GM12874 (cell line): ENCODE data around the gene KLK14.

Experiments
- TF ChIP-seq, protein P1 (sequence below): IDR thresholded peaks from 2 replicates; pipeline ENCODE4 v1.5.1; 2011; ENCODE audit warnings: low read depth, mild to moderate bottlenecking, control low read depth, low read length, moderate library complexity; ENCODE audit not compliant: insufficient read depth

KLK14 gene

DNA sequence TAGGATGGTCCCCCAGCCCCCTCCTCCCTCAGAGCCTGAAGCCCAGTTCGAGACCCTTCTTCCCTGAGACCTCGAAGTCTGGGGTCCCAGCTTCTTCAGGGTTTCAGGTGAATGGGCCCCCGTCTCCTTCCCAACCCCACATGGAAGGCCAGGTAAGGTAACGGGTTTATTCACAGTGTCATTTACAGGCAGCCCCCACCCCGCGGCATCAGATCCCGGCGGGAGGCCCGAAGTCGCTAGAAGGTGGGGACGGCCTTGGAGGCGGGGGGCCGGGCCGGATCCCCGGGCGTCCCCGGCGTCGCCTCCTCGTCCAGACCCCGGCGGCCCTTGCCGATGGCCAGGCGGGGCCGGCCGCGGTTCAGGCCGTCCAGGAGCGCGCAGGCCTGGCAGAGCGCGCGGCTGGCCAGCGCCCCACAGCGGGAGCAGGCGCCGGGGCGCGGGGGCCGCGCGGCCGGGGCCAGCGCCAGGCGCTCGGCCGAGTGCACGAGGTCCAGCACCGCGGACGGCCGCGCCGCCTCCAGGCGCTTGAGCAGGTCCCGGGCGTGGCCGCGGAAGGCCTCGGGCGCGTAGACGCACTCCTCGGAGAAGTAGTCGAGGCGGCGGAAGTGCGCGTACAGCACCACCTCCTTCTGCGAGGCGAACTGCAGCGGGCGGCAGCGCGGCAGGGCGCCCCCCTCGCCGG is 15.8 kb upstream of the KLK14 start:
- TF ChIP-seq, protein P1, sequence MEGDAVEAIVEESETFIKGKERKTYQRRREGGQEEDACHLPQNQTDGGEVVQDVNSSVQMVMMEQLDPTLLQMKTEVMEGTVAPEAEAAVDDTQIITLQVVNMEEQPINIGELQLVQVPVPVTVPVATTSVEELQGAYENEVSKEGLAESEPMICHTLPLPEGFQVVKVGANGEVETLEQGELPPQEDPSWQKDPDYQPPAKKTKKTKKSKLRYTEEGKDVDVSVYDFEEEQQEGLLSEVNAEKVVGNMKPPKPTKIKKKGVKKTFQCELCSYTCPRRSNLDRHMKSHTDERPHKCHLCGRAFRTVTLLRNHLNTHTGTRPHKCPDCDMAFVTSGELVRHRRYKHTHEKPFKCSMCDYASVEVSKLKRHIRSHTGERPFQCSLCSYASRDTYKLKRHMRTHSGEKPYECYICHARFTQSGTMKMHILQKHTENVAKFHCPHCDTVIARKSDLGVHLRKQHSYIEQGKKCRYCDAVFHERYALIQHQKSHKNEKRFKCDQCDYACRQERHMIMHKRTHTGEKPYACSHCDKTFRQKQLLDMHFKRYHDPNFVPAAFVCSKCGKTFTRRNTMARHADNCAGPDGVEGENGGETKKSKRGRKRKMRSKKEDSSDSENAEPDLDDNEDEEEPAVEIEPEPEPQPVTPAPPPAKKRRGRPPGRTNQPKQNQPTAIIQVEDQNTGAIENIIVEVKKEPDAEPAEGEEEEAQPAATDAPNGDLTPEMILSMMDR = no peak

DNA sequence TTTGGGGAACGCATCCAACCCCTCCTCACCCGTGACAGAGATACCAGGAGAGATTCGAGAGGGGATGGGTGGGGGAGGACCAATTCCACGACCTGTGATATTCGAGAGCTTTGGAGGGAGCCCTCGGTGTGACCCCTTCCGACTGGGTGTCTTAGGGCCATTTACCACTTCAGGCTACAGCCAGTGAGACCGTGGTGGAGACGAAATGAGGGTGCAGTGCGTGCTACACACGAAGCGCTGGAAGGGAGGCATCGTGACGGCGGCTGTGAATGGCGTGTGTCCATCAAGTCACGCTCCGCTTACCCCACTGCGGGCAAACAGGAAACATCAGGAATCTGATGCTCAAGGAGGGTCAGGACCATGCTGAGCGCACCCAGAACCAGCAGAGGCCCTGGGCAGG is 15.1 kb upstream of the KLK14 start:
- TF ChIP-seq, protein P1 = no peak

DNA sequence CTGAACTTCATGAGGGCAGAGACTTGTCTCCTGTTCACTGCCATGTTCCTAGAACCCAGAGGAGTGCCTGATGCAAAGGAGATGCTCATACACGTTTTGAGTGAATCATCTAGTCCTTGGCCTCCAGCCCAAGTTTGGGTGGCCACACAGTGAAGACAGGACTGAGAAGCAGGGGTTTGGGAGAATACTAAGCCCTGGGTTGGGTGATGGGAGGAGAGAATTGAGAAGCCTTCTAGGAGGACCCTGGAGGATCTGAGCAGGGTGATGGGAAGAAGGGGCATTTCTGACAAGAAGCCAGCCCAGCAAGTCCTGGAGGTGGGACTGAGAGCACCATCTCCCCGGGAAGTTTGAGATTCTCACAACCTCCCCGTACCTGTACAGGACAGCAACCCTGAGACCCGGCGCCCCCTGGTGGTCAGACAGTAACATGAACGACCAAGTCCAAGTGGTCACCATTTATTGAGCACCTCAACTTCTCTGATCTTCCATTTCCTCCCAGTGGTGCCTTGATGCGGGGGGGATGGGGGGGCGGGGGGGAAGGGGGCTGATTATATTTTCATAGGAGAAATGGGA is 14.6 kb upstream of the KLK14 start:
- TF ChIP-seq, protein P1 = peak; percentile 81

DNA sequence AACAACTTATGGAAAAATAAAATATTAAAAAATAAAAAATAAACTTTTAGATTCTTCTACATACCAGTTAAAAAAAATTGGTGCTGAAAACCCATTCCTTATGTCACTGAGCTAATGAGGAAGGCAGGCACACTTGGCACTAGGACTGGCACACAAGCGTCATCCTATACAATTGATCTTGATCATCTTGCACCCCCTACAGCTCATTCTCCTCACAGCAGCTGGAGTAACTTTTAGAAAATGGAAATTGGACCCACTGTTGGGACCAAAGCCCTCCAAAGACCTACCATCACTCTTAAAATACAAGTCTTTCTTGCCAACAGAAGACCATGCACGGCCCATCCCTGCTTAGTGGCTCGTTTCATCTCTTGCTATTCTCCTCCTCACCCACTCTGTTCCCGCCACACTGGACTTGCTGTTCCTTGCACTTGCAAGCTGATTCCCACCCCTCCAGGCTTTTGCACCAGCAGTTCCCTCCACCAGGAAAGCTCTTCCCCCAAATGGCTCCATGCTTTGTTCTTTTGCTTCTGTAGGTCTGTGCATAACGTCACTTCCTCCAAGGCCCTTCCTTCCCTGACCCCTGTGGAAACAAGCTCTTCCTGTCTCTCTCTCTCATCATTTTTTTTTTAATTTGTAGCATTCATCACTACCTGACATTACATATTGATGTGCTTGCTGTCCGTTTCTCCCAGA is 13.9 kb upstream of the KLK14 start:
- TF ChIP-seq, protein P1 = 0 out of 2 replicates have a peak, but pooled peaks have one; percentile 16

DNA sequence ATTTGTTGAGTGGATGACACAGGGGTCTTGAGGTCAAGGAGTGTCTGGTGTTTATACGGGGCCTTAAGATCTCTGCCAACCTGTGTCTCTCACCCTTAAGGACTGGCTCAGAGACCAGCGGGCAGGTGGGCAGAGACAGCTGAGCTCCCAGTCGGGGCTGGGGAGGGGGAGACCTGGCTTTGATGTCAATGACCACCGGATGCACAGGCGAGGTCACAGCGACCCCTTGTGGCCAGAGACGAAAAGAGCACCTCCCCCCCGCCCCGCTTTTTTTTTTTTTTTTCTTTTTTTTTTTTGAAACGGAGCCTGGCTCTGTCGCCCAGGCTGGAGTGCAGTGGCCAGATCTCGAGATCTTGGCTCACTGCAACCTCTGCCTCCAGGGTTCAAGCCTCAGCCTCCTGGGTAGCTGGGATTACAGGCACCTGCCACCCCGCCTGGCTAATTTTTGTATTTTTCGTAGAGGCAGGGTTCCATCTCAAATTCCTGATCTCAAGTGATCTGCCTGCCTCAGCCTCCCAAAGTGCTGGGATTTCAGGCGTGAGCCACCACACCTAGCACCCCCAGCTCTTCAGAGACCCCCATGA is 12.1 kb upstream of the KLK14 start:
- TF ChIP-seq, protein P1 = peak; percentile 76

DNA sequence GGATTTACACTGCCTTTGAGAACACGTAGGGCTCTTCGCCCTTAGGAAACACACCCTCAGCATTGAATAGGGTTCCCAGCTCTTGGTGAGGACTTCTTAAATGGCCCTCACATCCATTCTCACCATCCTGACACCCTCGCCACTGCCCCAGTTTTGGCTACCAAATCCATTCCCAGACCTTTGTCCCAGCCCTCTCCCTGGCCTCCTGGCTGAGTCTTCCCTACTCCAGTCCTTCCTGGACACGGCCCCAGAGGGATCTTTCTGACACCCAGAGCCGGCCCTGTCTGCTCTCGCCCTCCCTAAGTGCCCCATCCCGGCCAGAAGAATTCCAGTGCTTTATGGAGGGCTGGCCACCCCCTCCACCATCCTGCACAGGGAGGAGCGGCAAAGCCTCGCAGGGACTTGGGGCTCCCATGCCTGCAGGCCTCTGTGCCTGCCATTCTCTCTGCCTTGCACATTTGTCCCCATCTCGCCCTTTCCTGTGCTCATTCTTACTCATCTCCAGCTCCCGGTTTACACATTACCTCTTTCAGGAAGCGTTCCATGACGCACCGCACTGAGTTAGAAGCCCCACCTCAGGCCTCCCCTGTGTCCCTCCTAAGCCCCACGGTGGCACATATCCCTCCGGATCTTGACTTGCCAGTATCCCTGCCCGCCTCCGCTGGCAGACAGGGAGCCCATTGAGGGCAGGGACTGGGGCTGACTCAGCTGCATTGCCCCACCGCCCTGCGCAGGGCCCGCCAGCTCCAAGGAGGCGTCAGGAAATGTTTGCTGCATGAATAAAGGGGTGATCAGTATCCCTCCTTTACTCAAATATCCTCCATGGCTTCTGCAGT is 11.0 kb upstream of the KLK14 start:
- TF ChIP-seq, protein P1 = no peak

DNA sequence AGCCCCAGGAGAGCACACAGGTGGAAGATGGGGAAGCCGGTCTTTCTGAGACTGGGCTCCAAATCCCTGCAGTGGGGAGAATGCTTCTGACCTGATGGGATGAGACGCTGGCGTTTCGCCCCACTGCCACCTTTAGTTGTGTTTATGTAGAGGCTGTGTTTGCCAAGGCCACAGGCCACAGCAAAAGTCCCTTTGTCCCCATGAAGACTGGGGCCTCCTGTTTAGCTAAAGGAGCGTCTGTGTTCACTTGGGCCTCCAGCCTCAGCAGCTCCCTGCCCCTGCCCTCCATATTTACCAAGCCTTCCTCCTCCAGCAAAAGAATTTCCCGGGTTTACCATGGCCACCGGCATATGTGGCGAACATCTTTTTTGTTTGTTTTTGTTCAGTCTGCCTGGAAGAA is 10.4 kb upstream of the KLK14 start:
- TF ChIP-seq, protein P1 = no peak
